ENCODE measurements around the gene ADSS1. TPM values are rescaled to one million over a fixed set of nuclear protein-coding genes. Genes with fewer than 3 reads are reported as not detected.

ADSS1 gene
- total RNA-seq, 2 donors from 2014 or later = 18.3 to 44.4 TPM

- WGBS = 80% methylated on average over 6 of the region's 6 CpGs
- TF ChIP-seq, protein P1, sequence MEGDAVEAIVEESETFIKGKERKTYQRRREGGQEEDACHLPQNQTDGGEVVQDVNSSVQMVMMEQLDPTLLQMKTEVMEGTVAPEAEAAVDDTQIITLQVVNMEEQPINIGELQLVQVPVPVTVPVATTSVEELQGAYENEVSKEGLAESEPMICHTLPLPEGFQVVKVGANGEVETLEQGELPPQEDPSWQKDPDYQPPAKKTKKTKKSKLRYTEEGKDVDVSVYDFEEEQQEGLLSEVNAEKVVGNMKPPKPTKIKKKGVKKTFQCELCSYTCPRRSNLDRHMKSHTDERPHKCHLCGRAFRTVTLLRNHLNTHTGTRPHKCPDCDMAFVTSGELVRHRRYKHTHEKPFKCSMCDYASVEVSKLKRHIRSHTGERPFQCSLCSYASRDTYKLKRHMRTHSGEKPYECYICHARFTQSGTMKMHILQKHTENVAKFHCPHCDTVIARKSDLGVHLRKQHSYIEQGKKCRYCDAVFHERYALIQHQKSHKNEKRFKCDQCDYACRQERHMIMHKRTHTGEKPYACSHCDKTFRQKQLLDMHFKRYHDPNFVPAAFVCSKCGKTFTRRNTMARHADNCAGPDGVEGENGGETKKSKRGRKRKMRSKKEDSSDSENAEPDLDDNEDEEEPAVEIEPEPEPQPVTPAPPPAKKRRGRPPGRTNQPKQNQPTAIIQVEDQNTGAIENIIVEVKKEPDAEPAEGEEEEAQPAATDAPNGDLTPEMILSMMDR (IDR thresholded peaks at IDR 0.05) = no peak
- TF ChIP-seq POLR2AphosphoS5 (IDR thresholded peaks at IDR 0.05) = no peak
- no peak for TF ChIP-seq POLR2A (IDR thresholded peaks at IDR 0.05)
- Histone ChIP-seq H3K9me3 (no peaks in the 10 kb centered on the region), H3K4me3 (no peak overlapping the region), H3K36me3 (no peaks in the 10 kb centered on the region), H3K27ac (no peak overlapping the region), H3K4me1 (replicated peaks) (no peaks in the 10 kb centered on the region), H3K27me3 (replicated peaks; ENCODE audit: insufficient read depth) (no peaks in the 10 kb centered on the region)
- intact Hi-C loops (cut with DNase I) = no loop called here
- DNase-seq (ENCODE audit: low spot score) = no peak
Measured at GRCh38 chr14:104734051-104734587, 10.1 kb downstream of the ADSS1 start.

DNA sequence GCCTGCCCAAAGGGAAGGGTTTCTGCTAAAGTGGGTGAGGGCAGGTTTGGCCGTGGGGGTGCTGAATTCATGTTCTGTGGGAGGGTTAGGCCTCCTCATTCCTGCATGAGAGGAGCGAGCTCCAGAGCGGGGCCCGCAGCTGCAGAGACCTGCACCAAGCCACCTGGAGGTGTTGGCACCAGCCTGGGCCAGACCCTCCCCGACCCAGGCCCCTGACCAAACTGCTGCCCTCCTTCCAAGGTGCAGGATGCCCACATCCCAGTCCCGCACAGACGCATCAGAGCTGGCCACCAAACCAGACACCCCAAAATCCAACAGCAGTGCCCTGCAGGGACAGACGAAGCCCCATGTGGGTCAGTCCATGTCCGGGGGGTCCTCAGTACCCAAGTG, 10.6 kb downstream of the ADSS1 start:
- WGBS = 97% methylated on average over 8 of the region's 9 CpGs
- no peak for TF ChIP-seq POLR2AphosphoS5 (IDR thresholded peaks at IDR 0.05)
- TF ChIP-seq, protein P1 (IDR thresholded peaks at IDR 0.05) = no peak
- TF ChIP-seq POLR2A (IDR thresholded peaks at IDR 0.05) = no peak
- Histone ChIP-seq H3K4me1 (replicated peaks) (no peaks in the 10 kb centered on the region), H3K27me3 (replicated peaks; ENCODE audit: insufficient read depth) (no peaks in the 10 kb centered on the region), H3K36me3 (no peaks in the 10 kb centered on the region), H3K4me3 (no peak overlapping the region), H3K9me3 (no peaks in the 10 kb centered on the region), H3K27ac (no peak overlapping the region)
- DNase-seq (ENCODE audit: low spot score) = no peak
- intact Hi-C loops (cut with DNase I) = no loop called here

GRCh38 chr14:104734991-104735779, 11.2 kb downstream of the ADSS1 start:
- Histone ChIP-seq H3K27ac (peak overlapping the region in 1 of 2 donors; percentile 65), H3K9me3 (no peaks in the 10 kb centered on the region), H3K27me3 (replicated peaks; ENCODE audit: insufficient read depth) (no peaks in the 10 kb centered on the region), H3K4me3 (no peak overlapping the region), H3K36me3 (no peaks in the 10 kb centered on the region), H3K4me1 (replicated peaks) (no peaks in the 10 kb centered on the region)
- WGBS = 88% methylated on average over 26 of the region's 31 CpGs
- intact Hi-C loops (cut with DNase I) = no loop called here
- TF ChIP-seq POLR2A (IDR thresholded peaks at IDR 0.05) (no peak), POLR2AphosphoS5 (IDR thresholded peaks at IDR 0.05) (no peak)
- TF ChIP-seq, protein P1 (IDR thresholded peaks at IDR 0.05) = no peak
- no peak for DNase-seq (ENCODE audit: low spot score)

DNA sequence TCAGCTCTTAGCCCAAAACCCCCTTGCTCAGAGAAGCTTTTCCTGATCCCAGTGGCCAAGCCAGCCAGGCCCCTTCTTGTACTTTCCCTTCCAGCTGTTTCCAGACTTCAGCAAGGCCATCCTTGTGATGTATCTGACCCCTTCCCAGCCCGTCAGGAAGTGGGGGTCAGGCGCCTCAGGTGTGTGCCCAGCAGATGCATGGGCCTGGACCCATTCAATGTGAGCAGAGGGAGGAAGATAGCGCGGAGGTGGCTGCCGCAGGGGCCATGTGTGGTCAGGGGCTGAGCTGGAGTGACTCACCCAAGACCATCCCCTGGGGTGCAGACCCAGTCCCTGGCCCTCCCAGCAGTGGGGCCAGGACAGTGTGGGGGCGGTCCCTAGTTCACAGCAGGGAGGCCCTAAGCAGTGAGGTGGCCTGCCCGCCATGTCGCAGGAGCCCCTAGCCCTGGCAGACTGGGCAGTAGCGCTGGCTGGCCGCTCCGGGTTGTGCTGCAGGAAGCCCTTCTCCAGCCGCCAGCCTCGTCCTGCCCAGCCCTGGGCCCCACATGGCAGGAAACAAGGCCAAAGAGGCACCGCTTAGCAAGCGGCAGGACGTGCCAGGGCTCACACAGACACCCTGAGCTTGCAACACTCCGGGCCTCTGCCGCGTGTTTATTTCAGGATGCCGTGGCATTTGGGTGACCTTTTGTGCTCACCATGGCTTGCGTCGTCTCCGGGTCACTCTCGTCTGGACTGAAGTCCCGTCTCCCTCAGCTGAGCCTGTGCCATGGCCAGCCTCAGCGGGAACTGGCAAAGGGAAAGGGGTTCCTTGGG, 12.0 kb downstream of the ADSS1 start:
- intact Hi-C loops (cut with DNase I) = no loop called here
- H3K4me3 ChIP-seq = no peak overlapping the region

More for the DNA sequence above, 12.0 kb downstream of the ADSS1 start:
- peak; percentile 76 for TF ChIP-seq POLR2AphosphoS5 (IDR thresholded peaks at IDR 0.05)
- TF ChIP-seq POLR2A (IDR thresholded peaks at IDR 0.05) = peak; percentile 12
- TF ChIP-seq, protein P1 (IDR thresholded peaks at IDR 0.05) = no peak
- no peaks in the 10 kb centered on the region for H3K4me1 ChIP-seq (replicated peaks)
- peak overlapping the region; percentile 44 to 65 for H3K27ac ChIP-seq
- 41% methylated on average over 23 of the region's 26 CpGs for WGBS
- H3K9me3 ChIP-seq = no peaks in the 10 kb centered on the region
- H3K27me3 ChIP-seq (replicated peaks; ENCODE audit: insufficient read depth) = no peaks in the 10 kb centered on the region
- DNase-seq (ENCODE audit: low spot score) = no peak
- H3K36me3 ChIP-seq = no peaks in the 10 kb centered on the region
